IPS-15b (cell line): Measurements from ENCODE around the gene VEZT.

Experiments
- H3K27me3 ChIP-seq: one replicate; pipeline ENCODE4 v1.6.1; 2013; ENCODE audit warnings: low read length; ENCODE audit not compliant: control insufficient read depth, insufficient read depth
- H3K36me3 ChIP-seq: one replicate; pipeline ENCODE4 v1.6.1; 2013; ENCODE audit warnings: low read length; ENCODE audit not compliant: control insufficient read depth, insufficient read depth
- H3K4me1 ChIP-seq: one replicate; pipeline ENCODE4 v1.6.1; 2013; ENCODE audit warnings: mild to moderate bottlenecking, low read length; ENCODE audit not compliant: control insufficient read depth, insufficient read depth
- H3K4me3 ChIP-seq: one replicate; pipeline ENCODE4 v1.5.1; 2013; ENCODE audit warnings: low read depth, low read length
- H3K9ac ChIP-seq: one replicate; pipeline ENCODE4 v1.6.1; 2013; ENCODE audit warnings: low read depth, mild to moderate bottlenecking, low read length
- H3K9me3 ChIP-seq: one replicate; pipeline ENCODE4 v1.6.1; 2013; ENCODE audit warnings: mild to moderate bottlenecking, low read length; ENCODE audit not compliant: control insufficient read depth, insufficient read depth

The VEZT gene

GRCh38 chr12:95244350-95244749 is 26.7 kb downstream of the VEZT start:
- no peak overlapping the region for H3K4me3 ChIP-seq
- no peaks in the 10 kb centered on the region for H3K36me3 ChIP-seq
- no peaks in the 10 kb centered on the region for H3K9me3 ChIP-seq
- no peaks in the 10 kb centered on the region for H3K27me3 ChIP-seq
- no peaks in the 10 kb centered on the region for H3K4me1 ChIP-seq
- H3K9ac ChIP-seq: no peak overlapping the region

GRCh38 chr12:95248095-95248494 is 30.5 kb downstream of the VEZT start:
- H3K36me3 ChIP-seq: no peaks in the 10 kb centered on the region
- H3K9me3 ChIP-seq: no peaks in the 10 kb centered on the region
- H3K4me3 ChIP-seq: no peak overlapping the region
- H3K9ac ChIP-seq: no peak overlapping the region
- H3K27me3 ChIP-seq: no peaks in the 10 kb centered on the region
- peaks cover 2% of the 10 kb centered on the region for H3K4me1 ChIP-seq

GRCh38 chr12:95248604-95249360 is 31.2 kb downstream of the VEZT start:
- H3K36me3 ChIP-seq: no peaks in the 10 kb centered on the region
- no peak overlapping the region for H3K9ac ChIP-seq
- H3K4me1 ChIP-seq: peaks cover 2% of the 10 kb centered on the region
- no peak overlapping the region for H3K4me3 ChIP-seq
- H3K27me3 ChIP-seq: no peaks in the 10 kb centered on the region
- H3K9me3 ChIP-seq: no peaks in the 10 kb centered on the region

GRCh38 chr12:95253386-95253785 is 35.8 kb downstream of the VEZT start:
- Histone ChIP-seq H3K9me3 (no peaks in the 10 kb centered on the region), H3K36me3 (peaks cover 8% of the 10 kb centered on the region), H3K4me1 (peaks cover 14% of the 10 kb centered on the region), H3K9ac (no peak overlapping the region), H3K27me3 (no peaks in the 10 kb centered on the region), H3K4me3 (no peak overlapping the region)

- peak overlapping the region; percentile 10 for H3K4me3 ChIP-seq
- H3K4me1 ChIP-seq: peaks cover 16% of the 10 kb centered on the region
- H3K27me3 ChIP-seq: no peaks in the 10 kb centered on the region
- H3K9ac ChIP-seq: no peak overlapping the region
- peaks cover 8% of the 10 kb centered on the region for H3K36me3 ChIP-seq
- H3K9me3 ChIP-seq: no peaks in the 10 kb centered on the region
Measured at GRCh38 chr12:95257541-95257940, 39.9 kb downstream of the VEZT start.

- Histone ChIP-seq H3K9me3 (no peaks in the 10 kb centered on the region), H3K9ac (no peak overlapping the region), H3K27me3 (no peaks in the 10 kb centered on the region), H3K36me3 (peaks cover 8% of the 10 kb centered on the region), H3K4me3 (no peak overlapping the region), H3K4me1 (peaks cover 16% of the 10 kb centered on the region)
Measured at GRCh38 chr12:95258151-95258550, 40.5 kb downstream of the VEZT start.

GRCh38 chr12:95258803-95259202 is 41.2 kb downstream of the VEZT start:
- peaks cover 8% of the 10 kb centered on the region for H3K36me3 ChIP-seq
- no peak overlapping the region for H3K9ac ChIP-seq
- H3K4me3 ChIP-seq: no peak overlapping the region
- H3K4me1 ChIP-seq: peaks cover 16% of the 10 kb centered on the region
- no peaks in the 10 kb centered on the region for H3K9me3 ChIP-seq
- no peaks in the 10 kb centered on the region for H3K27me3 ChIP-seq

GRCh38 chr12:95259368-95259767 is 41.8 kb downstream of the VEZT start:
- Histone ChIP-seq H3K36me3 (peaks cover 8% of the 10 kb centered on the region), H3K9ac (no peak overlapping the region), H3K27me3 (no peaks in the 10 kb centered on the region), H3K9me3 (no peaks in the 10 kb centered on the region), H3K4me3 (no peak overlapping the region), H3K4me1 (peaks cover 16% of the 10 kb centered on the region)

- no peaks in the 10 kb centered on the region for H3K9me3 ChIP-seq
- peaks cover 1% of the 10 kb centered on the region for H3K36me3 ChIP-seq
Measured at GRCh38 chr12:95261109-95261508, 43.5 kb downstream of the VEZT start.

GRCh38 chr12:95262808-95263207 is 45.2 kb downstream of the VEZT start:
- Histone ChIP-seq H3K4me3 (no peak overlapping the region), H3K27me3 (no peaks in the 10 kb centered on the region), H3K36me3 (no peaks in the 10 kb centered on the region), H3K4me1 (peaks cover 4% of the 10 kb centered on the region), H3K9me3 (no peaks in the 10 kb centered on the region), H3K9ac (no peak overlapping the region)

More at GRCh38 chr12:95261109-95261508, 43.5 kb downstream of the VEZT start:
- Histone ChIP-seq H3K4me1 (peaks cover 16% of the 10 kb centered on the region), H3K27me3 (no peaks in the 10 kb centered on the region), H3K4me3 (no peak overlapping the region), H3K9ac (no peak overlapping the region)

GRCh38 chr12:95265765-95266164 is 48.2 kb downstream of the VEZT start:
- Histone ChIP-seq H3K9me3 (no peaks in the 10 kb centered on the region), H3K36me3 (peaks cover 6% of the 10 kb centered on the region), H3K27me3 (no peaks in the 10 kb centered on the region)

GRCh38 chr12:95266254-95266653 is 48.6 kb downstream of the VEZT start:
- H3K36me3 ChIP-seq: peaks cover 6% of the 10 kb centered on the region
- H3K4me3 ChIP-seq: no peak overlapping the region

More at GRCh38 chr12:95265765-95266164, 48.2 kb downstream of the VEZT start:
- Histone ChIP-seq H3K9ac (no peak overlapping the region), H3K4me3 (no peak overlapping the region), H3K4me1 (no peaks in the 10 kb centered on the region)

More at GRCh38 chr12:95266254-95266653, 48.6 kb downstream of the VEZT start:
- Histone ChIP-seq H3K9ac (no peak overlapping the region), H3K4me1 (no peaks in the 10 kb centered on the region), H3K9me3 (no peaks in the 10 kb centered on the region), H3K27me3 (no peaks in the 10 kb centered on the region)
